ENCODE data around the gene TAB2. TPM values are rescaled to one million over a fixed set of nuclear protein-coding genes. Genes with fewer than 3 reads are reported as not detected.

Gene TAB2
- total RNA-seq, 3 donors from 2014 or later: 63.3 to 91.0 (median 75.8) TPM

DNA sequence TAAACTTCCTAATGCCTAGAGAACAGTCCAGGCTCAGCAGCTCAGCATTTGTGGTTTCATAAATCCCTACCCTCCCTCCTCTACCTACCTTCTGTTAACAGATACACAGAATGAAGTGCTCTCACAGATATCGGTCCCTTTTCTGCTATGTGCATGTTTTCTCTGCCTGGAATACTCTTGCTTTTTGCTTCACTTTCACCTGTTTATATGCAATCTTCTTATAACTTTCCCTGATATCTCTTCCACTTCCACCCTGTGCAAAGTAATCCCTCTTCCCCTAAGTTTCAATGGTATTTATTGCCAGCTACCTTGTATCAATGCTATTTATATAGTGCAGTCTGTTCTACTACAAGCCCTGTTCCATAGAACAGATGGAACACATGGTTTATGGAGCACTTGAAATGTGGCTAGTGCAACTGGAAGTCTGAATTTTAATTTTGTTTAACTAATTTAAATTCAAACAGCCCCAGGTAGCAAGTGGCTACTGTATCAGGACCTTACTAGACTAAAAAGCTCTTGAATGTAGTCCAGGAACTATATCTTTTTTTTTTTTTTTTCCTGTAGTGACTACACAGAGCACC is 3.1 kb upstream of the TAB2 start:
- no peaks in the 10 kb centered on the region for H3K36me3 ChIP-seq
- H3K27me3 ChIP-seq: no peaks in the 10 kb centered on the region
- H3K4me1 ChIP-seq: no peaks in the 10 kb centered on the region
- H3K27ac ChIP-seq: no peak overlapping the region
- no peak overlapping the region for H3K4me3 ChIP-seq
- H3K9me3 ChIP-seq: no peaks in the 10 kb centered on the region
- intact Hi-C loops (cut with DNase I; ENCODE audit: low total_unique reads): no loop called here
- TF ChIP-seq, protein P1, sequence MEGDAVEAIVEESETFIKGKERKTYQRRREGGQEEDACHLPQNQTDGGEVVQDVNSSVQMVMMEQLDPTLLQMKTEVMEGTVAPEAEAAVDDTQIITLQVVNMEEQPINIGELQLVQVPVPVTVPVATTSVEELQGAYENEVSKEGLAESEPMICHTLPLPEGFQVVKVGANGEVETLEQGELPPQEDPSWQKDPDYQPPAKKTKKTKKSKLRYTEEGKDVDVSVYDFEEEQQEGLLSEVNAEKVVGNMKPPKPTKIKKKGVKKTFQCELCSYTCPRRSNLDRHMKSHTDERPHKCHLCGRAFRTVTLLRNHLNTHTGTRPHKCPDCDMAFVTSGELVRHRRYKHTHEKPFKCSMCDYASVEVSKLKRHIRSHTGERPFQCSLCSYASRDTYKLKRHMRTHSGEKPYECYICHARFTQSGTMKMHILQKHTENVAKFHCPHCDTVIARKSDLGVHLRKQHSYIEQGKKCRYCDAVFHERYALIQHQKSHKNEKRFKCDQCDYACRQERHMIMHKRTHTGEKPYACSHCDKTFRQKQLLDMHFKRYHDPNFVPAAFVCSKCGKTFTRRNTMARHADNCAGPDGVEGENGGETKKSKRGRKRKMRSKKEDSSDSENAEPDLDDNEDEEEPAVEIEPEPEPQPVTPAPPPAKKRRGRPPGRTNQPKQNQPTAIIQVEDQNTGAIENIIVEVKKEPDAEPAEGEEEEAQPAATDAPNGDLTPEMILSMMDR (IDR thresholded peaks at IDR 0.05): no peak
- TF ChIP-seq POLR2AphosphoS5 (IDR thresholded peaks at IDR 0.05) (no peak), POLR2A (IDR thresholded peaks at IDR 0.05) (no peak)
- DNase-seq (ENCODE audit: low spot score in 2 of 2): no peak

DNA sequence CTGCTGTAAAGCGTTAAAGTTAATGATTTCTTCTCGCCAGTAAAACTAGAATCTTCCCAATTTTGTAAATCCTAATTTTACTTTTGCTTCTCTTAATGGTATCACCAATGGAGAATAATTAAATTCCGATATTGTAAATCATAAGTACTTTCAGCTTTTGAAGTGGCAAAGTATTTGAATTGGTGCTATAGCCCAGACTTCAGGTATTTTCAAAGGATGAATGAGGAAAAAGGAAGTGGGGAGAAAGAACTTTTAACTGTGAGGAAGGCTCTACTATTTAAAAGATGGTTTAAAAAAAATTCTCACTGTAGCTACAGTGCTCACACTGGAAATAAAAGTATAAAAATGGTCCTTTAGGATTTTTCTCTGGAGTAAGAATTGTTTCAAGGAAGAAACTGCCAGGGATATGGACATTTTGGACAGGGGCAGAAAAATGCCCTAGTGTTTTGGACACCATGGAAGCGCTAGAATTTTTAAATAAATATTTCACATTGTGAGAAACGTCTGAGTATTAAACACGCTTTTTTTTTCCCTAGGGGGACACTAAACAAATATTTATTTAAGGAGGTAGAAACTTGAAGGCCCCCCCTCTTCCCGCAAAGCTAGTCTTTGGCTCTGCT is 1.3 kb upstream of the TAB2 start:
- H3K36me3 ChIP-seq: no peaks in the 10 kb centered on the region
- H3K27ac ChIP-seq: peak overlapping the region; percentile 99
- no peak for TF ChIP-seq POLR2AphosphoS5 (IDR thresholded peaks at IDR 0.05)
- no peak for TF ChIP-seq POLR2A (IDR thresholded peaks at IDR 0.05)
- TF ChIP-seq, protein P1 (IDR thresholded peaks at IDR 0.05): no peak
- H3K4me3 ChIP-seq: peak overlapping the region; percentile 96 to 97 (median 96)
- no peaks in the 10 kb centered on the region for H3K27me3 ChIP-seq
- DNase-seq (ENCODE audit: low spot score in 2 of 2): no peak
- H3K9me3 ChIP-seq: no peaks in the 10 kb centered on the region
- H3K4me1 ChIP-seq: peaks cover 0 to 8% of the 10 kb centered on the region in 2 donors
- intact Hi-C loops (cut with DNase I; ENCODE audit: low total_unique reads): no loop called here

DNA sequence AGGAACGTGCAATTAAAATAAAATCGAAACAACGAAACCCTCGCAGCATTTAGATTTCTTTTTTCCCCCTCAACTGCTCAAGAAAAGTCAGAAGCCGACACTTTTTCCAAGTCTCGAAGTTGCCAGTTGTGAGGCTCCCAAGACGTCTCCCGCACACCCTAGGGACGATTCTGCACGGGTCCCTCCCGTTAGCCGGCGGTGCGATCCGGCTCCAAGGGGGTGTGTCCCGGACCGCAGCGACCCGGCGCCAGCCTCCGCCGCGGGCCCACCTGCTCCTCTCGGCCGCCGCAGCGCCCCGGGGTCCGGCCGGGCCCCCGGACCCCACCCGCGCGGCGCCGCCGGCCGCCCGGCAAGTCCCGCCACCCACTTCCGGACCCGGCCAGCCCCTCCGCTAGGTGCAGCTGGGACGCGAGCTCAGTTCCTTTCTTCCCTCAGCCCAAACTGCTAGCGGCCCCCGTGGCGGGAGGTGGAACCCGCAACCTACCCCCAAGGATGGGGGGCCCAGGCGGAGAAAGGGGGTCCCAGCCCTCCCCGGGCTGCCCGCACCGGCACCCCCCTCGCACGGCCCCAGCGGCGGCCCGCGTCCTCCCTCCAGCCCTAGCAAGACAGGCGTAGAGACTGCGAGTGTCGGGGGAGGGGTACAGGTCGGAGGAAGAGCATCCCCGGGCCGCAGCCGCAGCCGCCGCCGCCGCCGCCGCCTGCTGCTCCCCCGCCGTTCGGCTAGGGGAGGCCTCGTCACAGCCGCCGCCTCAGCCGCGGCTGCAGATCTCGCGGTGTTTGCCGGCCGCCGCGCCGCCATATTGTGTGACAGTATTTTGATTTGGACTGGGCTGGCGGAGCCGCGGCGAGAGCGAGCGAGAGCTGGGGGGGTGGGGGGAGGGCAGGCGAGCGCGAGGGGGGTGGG is 520 bp upstream of the TAB2 start:
- intact Hi-C loops (cut with DNase I; ENCODE audit: low total_unique reads): no loop called here
- DNase-seq (ENCODE audit: low spot score in 2 of 2): peak; percentile 82 to 87

DNA sequence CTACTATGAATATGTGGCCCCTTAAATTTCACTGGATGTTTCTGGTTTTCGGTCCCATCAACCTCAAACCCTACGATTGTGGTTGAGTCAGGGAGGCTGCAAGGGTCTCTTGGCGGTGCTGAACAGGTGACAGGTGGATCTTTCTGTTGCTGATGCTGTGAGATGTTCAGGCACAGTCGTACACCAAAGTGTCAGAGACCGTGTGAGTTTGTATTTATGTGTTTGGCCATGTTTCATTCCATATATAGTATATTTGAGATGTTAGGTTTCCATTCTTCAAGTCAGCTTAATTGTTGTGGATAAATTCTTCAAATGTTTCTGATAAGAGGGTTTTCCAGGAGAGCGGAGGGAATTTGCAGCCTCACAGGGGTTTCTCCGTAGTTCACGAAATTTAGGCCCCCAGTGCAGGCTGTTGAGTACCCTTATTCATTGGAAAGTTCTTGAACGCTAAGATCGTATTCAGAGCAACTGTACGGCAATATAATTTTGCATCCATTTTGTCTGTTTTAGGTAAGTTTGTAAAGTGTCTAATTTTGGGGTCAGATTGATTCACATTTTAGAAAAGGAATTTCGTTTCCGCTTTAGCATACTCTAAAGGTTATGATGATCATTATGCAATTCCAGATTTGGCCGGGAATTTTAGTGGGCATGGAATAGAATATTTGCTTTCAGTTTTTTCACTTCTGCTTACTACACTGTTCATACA is 1.2 kb downstream of the TAB2 start:
- DNase-seq (ENCODE audit: low spot score in 2 of 2): no peak
- TF ChIP-seq POLR2A (IDR thresholded peaks at IDR 0.05) (no peak), POLR2AphosphoS5 (IDR thresholded peaks at IDR 0.05) (no peak)
- TF ChIP-seq, protein P1 (IDR thresholded peaks at IDR 0.05): peak in 1 of 3 donors; percentile 9
- Histone ChIP-seq H3K27ac (peak overlapping the region; percentile 99), H3K36me3 (no peaks in the 10 kb centered on the region), H3K27me3 (no peaks in the 10 kb centered on the region), H3K9me3 (no peaks in the 10 kb centered on the region), H3K4me1 (peaks cover 0 to 8% of the 10 kb centered on the region in 2 donors), H3K4me3 (peak overlapping the region; percentile 96 to 97 (median 96))
- intact Hi-C loops (cut with DNase I; ENCODE audit: low total_unique reads): no loop called here

More for the DNA sequence above, 520 bp upstream of the TAB2 start:
- no peaks in the 10 kb centered on the region for H3K9me3 ChIP-seq
- TF ChIP-seq, protein P1 (IDR thresholded peaks at IDR 0.05): peak in 1 of 3 donors; percentile 28
- peak; percentile 29 to 74 (median 39) for TF ChIP-seq POLR2AphosphoS5 (IDR thresholded peaks at IDR 0.05)
- TF ChIP-seq POLR2A (IDR thresholded peaks at IDR 0.05): peak; percentile 39
- peaks cover 0 to 8% of the 10 kb centered on the region in 2 donors for H3K4me1 ChIP-seq
- H3K27me3 ChIP-seq: no peaks in the 10 kb centered on the region
- peak overlapping the region; percentile 96 to 97 (median 96) for H3K4me3 ChIP-seq
- no peaks in the 10 kb centered on the region for H3K36me3 ChIP-seq
- peak overlapping the region; percentile 99 for H3K27ac ChIP-seq
